MM.1S (cell line): ENCODE results near the gene RTF1.

Experiments used
- CTCF ChIP-seq: fragments of 300-600 bp; sonication (generic); IDR thresholded peaks from 2 replicates; pipeline ENCODE4 v1.5.1; 2016; ENCODE audit warnings: antibody characterized with exemption, low read length, mixed read lengths
- EZH2 ChIP-seq: fragments of 300-600 bp; sonication (generic); optimal IDR thresholded peaks from 2 replicates; pipeline ENCODE3; 2017; ENCODE audit warnings: low read depth, mild to moderate bottlenecking, antibody characterized with exemption, low read length, mixed read lengths
- EZH2phosphoT487 ChIP-seq: fragments of 300-600 bp; sonication (generic); IDR thresholded peaks from 2 replicates; pipeline ENCODE4 v1.6.1; 2018; ENCODE audit warnings: antibody characterized with exemption, low read length

- no peak for TF ChIP-seq CTCF
- no peak for TF ChIP-seq EZH2
- TF ChIP-seq EZH2phosphoT487 = no peak
Measured at GRCh38 chr15:41482110-41482877, 65.4 kb downstream of the RTF1 start.
